HEK293 (cell line): Measurements from ENCODE around the gene HSD17B1.

Source experiments
- CTCF ChIA-PET: fragments of 350-600 bp; formaldehyde crosslinking; extraction: SDS; loops from one replicate; lab custom pipeline; 2021; ENCODE audit warnings: antibody characterized with exemption; lab: Yijun Ruan, JAX
- POLR2A ChIA-PET: fragments of 300-600 bp; formaldehyde crosslinking; extraction: SDS; loops from one replicate; lab custom pipeline; 2020; ENCODE audit warnings: antibody characterized with exemption, inconsistent platforms; lab: Yijun Ruan, JAX
- H3K27ac ChIP-seq: fragments of 200-500 bp; sonication (Bioruptor generic); 2 replicates; pipeline ENCODE4 v1.5.1; 2014; ENCODE audit warnings: low read depth, low read length, control low read depth, inconsistent platforms; ENCODE audit errors: extremely low read depth
- H3K36me3 ChIP-seq, 2 experiments: fragments of 200-500 bp in 1 of 2; sonication (Bioruptor generic) in 1 of 2; 1 replicate in 1 of 2; 2 replicates in 1 of 2; pipeline ENCODE4 v1.5.1; 2014 to 2017; ENCODE audit warnings: inconsistent platforms in 2 of 2, low read length in 2 of 2; ENCODE audit not compliant: control insufficient read depth in 2 of 2, insufficient read depth in 1 of 2
- H3K4me1 ChIP-seq: fragments of 200-500 bp; sonication (Bioruptor generic); 2 replicates; pipeline ENCODE4 v1.5.1; 2014; ENCODE audit warnings: mild to moderate bottlenecking, low read length, inconsistent platforms; ENCODE audit not compliant: control insufficient read depth, insufficient read depth
- H3K4me3 ChIP-seq: 2 replicates; pipeline ENCODE4 v1.5.1; 2011; ENCODE audit warnings: low read depth, mild to moderate bottlenecking, control low read depth, low read length, moderate library complexity
- H3K9me3 ChIP-seq: fragments of 200-500 bp; sonication (Bioruptor generic); 2 replicates; pipeline ENCODE4 v1.5.1; 2014; ENCODE audit warnings: low read depth, low read length, inconsistent platforms; ENCODE audit not compliant: control insufficient read depth, insufficient read depth
- GLIS1 ChIP-seq: fragments of 450-650 bp; formaldehyde crosslinking; IDR thresholded peaks from 2 replicates; pipeline ENCODE4 v1.5.1; 2016; ENCODE audit warnings: missing biosample characterization, missing genetic modification characterization
- SETDB1 ChIP-seq: IDR thresholded peaks from one replicate; pipeline ENCODE4 v1.6.1; 2017; ENCODE audit warnings: mild to moderate bottlenecking, low read length, moderate library complexity, mixed read lengths; ENCODE audit not compliant: insufficient read length
- ZEB2 ChIP-seq: fragments of 450-650 bp; formaldehyde crosslinking; IDR thresholded peaks from 2 replicates; pipeline ENCODE4 v1.5.1; 2016; ENCODE audit warnings: missing biosample characterization, missing genetic modification characterization
- ZFHX2 ChIP-seq: fragments of 450-650 bp; formaldehyde crosslinking; conservative IDR thresholded peaks from 2 replicates; pipeline ENCODE4 v1.5.1; 2016; ENCODE audit warnings: missing biosample characterization, missing genetic modification characterization
- ZFP69B ChIP-seq: fragments of 450-650 bp; formaldehyde crosslinking; IDR thresholded peaks from 2 replicates; pipeline ENCODE4 v1.5.1; 2016; ENCODE audit warnings: missing biosample characterization, missing genetic modification characterization
- ZNF341 ChIP-seq: fragments of 450-650 bp; formaldehyde crosslinking; IDR thresholded peaks from 2 replicates; pipeline ENCODE4; 2016; ENCODE audit warnings: low read depth, missing biosample characterization, missing genetic modification characterization
- ZNF585B ChIP-seq: fragments of 450-650 bp; formaldehyde crosslinking; IDR thresholded peaks from 2 replicates; pipeline ENCODE4 v1.5.1; 2016; ENCODE audit warnings: missing biosample characterization, missing genetic modification characterization
- ZNF600 ChIP-seq: fragments of 450-650 bp; formaldehyde crosslinking; IDR thresholded peaks from 2 replicates; pipeline ENCODE4 v1.5.1; 2016; ENCODE audit warnings: missing biosample characterization, missing genetic modification characterization
- TF ChIP-seq, protein P1 (sequence below): fragments of 450-650 bp; formaldehyde crosslinking; IDR thresholded peaks from 2 replicates; pipeline ENCODE4 v1.5.1; 2016; ENCODE audit warnings: missing biosample characterization, missing genetic modification characterization
- TF ChIP-seq, protein P2 (sequence below): fragments of 450-650 bp; formaldehyde crosslinking; IDR thresholded peaks from 2 replicates; pipeline ENCODE4 v1.5.1; 2016; ENCODE audit warnings: missing biosample characterization, missing genetic modification characterization
- TF ChIP-seq, protein P3 (sequence below): fragments of 450-650 bp; formaldehyde crosslinking; IDR thresholded peaks from 2 replicates; pipeline ENCODE4 v1.5.1; 2016; ENCODE audit warnings: missing biosample characterization, missing genetic modification characterization
- TF ChIP-seq, protein P4 (sequence below): fragments of 450-650 bp; formaldehyde crosslinking; IDR thresholded peaks from 2 replicates; pipeline ENCODE4 v1.5.1; 2016; ENCODE audit warnings: missing biosample characterization, missing genetic modification characterization
- TF ChIP-seq, protein P5 (sequence below): fragments of 450-650 bp; formaldehyde crosslinking; IDR thresholded peaks from 2 replicates; pipeline ENCODE4 v1.5.1; 2016; ENCODE audit warnings: missing biosample characterization, missing genetic modification characterization

HSD17B1 gene

DNA sequence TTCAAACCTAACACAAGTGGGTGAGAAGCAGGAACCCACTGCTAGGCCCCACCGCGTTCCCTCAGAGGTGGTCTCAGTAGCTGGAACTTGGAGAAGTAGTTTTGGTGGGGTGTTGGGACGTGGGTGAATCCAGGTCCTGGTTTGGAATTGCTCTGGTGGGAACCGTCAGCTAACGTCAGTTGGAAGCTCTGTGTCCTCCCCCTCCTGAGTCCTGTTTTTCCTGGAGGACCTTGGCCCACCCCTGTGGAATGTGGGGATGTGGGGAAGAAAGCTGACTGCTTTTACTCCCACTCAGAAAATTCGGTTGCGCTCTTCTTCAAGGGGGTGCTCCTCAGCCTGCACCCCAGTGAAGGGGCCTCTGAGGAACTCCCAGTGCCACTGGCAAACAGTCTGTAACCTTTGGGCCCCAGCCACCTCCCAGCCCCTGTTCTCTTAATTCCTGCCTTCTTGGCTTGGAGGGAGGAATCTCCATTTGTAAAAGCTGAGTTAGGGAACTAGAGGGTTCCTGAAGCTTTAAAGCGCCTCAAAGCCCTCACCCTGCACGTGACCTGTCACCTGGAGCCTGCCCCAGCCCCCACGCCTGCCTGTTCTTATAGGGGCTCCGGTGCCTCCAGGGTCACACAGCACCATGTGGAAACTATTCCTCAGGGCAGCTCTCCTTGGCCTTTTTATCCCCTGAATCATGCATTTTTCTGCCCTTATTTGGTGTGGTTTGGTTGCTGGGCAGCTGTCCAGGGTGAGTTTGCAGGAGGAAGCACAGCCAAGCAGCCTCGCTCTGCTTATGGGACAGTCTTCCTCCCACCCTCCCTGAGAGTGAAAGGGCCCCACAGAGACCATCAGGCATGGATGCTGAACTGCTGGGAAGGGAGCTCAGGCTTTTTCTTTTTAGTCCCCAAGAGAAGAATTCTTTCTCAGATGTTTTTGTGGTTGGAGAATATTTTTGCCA, 32.9 kb upstream of the HSD17B1 start:
- TF ChIP-seq ZNF341 (peak; percentile 58), ZNF585B (tag by site-specific recombination) (peak; percentile 40; the same call in 1 of the 2 replicates), ZNF600 (tag by site-specific recombination) (peak; percentile 54; the same call in 1 of the 2 replicates), ZFHX2 (tag by site-specific recombination) (peak; percentile 35; the same call in 1 of the 2 replicates), SETDB1 (no peak), ZEB2 (no peak), ZFP69B (tag by site-specific recombination) (peak; percentile 77), GLIS1 (tag by site-specific recombination) (peak; percentile 30; the same call in 1 of the 2 replicates)
- TF ChIP-seq, protein P1, sequence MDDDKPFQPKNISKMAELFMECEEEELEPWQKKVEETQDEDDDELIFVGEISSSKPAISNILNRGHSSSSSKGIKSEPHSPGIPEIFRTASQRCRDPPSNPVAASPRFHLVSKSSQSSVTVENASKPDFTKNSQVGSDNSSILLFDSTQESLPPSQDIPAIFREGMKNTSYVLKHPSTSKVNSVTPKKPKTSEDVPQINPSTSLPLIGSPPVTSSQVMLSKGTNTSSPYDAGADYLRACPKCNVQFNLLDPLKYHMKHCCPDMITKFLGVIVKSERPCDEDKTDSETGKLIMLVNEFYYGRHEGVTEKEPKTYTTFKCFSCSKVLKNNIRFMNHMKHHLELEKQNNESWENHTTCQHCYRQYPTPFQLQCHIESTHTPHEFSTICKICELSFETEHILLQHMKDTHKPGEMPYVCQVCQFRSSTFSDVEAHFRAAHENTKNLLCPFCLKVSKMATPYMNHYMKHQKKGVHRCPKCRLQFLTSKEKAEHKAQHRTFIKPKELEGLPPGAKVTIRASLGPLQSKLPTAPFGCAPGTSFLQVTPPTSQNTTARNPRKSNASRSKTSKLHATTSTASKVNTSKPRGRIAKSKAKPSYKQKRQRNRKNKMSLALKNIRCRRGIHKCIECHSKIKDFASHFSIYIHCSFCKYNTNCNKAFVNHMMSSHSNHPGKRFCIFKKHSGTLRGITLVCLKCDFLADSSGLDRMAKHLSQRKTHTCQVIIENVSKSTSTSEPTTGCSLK, result no peak
- TF ChIP-seq, protein P2, sequence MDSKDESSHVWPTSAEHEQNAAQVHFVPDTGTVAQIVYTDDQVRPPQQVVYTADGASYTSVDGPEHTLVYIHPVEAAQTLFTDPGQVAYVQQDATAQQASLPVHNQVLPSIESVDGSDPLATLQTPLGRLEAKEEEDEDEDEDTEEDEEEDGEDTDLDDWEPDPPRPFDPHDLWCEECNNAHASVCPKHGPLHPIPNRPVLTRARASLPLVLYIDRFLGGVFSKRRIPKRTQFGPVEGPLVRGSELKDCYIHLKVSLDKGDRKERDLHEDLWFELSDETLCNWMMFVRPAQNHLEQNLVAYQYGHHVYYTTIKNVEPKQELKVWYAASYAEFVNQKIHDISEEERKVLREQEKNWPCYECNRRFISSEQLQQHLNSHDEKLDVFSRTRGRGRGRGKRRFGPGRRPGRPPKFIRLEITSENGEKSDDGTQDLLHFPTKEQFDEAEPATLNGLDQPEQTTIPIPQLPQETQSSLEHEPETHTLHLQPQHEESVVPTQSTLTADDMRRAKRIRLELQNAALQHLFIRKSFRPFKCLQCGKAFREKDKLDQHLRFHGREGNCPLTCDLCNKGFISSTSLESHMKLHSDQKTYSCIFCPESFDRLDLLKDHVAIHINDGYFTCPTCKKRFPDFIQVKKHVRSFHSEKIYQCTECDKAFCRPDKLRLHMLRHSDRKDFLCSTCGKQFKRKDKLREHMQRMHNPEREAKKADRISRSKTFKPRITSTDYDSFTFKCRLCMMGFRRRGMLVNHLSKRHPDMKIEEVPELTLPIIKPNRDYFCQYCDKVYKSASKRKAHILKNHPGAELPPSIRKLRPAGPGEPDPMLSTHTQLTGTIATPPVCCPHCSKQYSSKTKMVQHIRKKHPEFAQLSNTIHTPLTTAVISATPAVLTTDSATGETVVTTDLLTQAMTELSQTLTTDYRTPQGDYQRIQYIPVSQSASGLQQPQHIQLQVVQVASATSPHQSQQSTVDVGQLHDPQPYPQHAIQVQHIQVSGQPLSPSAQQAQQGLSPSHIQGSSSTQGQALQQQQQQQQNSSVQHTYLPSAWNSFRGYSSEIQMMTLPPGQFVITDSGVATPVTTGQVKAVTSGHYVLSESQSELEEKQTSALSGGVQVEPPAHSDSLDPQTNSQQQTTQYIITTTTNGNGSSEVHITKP (tag by site-specific recombination), result peak; percentile 38; the same call in 1 of the 2 replicates
- TF ChIP-seq, protein P3, sequence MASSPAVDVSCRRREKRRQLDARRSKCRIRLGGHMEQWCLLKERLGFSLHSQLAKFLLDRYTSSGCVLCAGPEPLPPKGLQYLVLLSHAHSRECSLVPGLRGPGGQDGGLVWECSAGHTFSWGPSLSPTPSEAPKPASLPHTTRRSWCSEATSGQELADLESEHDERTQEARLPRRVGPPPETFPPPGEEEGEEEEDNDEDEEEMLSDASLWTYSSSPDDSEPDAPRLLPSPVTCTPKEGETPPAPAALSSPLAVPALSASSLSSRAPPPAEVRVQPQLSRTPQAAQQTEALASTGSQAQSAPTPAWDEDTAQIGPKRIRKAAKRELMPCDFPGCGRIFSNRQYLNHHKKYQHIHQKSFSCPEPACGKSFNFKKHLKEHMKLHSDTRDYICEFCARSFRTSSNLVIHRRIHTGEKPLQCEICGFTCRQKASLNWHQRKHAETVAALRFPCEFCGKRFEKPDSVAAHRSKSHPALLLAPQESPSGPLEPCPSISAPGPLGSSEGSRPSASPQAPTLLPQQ (tag by site-specific recombination), result peak; percentile 81
- TF ChIP-seq, protein P4, sequence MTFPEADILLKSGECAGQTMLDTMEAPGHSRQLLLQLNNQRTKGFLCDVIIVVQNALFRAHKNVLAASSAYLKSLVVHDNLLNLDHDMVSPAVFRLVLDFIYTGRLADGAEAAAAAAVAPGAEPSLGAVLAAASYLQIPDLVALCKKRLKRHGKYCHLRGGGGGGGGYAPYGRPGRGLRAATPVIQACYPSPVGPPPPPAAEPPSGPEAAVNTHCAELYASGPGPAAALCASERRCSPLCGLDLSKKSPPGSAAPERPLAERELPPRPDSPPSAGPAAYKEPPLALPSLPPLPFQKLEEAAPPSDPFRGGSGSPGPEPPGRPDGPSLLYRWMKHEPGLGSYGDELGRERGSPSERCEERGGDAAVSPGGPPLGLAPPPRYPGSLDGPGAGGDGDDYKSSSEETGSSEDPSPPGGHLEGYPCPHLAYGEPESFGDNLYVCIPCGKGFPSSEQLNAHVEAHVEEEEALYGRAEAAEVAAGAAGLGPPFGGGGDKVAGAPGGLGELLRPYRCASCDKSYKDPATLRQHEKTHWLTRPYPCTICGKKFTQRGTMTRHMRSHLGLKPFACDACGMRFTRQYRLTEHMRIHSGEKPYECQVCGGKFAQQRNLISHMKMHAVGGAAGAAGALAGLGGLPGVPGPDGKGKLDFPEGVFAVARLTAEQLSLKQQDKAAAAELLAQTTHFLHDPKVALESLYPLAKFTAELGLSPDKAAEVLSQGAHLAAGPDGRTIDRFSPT (tag by site-specific recombination), result no peak
- TF ChIP-seq, protein P5, sequence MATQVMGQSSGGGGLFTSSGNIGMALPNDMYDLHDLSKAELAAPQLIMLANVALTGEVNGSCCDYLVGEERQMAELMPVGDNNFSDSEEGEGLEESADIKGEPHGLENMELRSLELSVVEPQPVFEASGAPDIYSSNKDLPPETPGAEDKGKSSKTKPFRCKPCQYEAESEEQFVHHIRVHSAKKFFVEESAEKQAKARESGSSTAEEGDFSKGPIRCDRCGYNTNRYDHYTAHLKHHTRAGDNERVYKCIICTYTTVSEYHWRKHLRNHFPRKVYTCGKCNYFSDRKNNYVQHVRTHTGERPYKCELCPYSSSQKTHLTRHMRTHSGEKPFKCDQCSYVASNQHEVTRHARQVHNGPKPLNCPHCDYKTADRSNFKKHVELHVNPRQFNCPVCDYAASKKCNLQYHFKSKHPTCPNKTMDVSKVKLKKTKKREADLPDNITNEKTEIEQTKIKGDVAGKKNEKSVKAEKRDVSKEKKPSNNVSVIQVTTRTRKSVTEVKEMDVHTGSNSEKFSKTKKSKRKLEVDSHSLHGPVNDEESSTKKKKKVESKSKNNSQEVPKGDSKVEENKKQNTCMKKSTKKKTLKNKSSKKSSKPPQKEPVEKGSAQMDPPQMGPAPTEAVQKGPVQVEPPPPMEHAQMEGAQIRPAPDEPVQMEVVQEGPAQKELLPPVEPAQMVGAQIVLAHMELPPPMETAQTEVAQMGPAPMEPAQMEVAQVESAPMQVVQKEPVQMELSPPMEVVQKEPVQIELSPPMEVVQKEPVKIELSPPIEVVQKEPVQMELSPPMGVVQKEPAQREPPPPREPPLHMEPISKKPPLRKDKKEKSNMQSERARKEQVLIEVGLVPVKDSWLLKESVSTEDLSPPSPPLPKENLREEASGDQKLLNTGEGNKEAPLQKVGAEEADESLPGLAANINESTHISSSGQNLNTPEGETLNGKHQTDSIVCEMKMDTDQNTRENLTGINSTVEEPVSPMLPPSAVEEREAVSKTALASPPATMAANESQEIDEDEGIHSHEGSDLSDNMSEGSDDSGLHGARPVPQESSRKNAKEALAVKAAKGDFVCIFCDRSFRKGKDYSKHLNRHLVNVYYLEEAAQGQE (tag by site-specific recombination), result peak; percentile 91
- peaks cover 0 to 58% of the 10 kb centered on the region in 2 experiments; a peak in 1 of 3 replicates for H3K36me3 ChIP-seq
- no peaks in the 10 kb centered on the region for H3K9me3 ChIP-seq
- peak overlapping the region; percentile 56 for H3K27ac ChIP-seq
- POLR2A ChIA-PET, result interaction anchor here (0.6 to 3.7 kb wide), 10 partner anchors 10 to 848 kb away, joined by 3 to 48 read pairs (median 4); partner anchors contain the start of genes CAVIN1, NAGLU and STAT3
- CTCF ChIA-PET, result interaction anchor here (0.6 to 4.4 kb wide), 33 partner anchors 7 to 690 kb away, joined by 3 to 66 read pairs (median 4); partner anchors contain the start of genes CAVIN1 and NAGLU
- H3K4me3 ChIP-seq, result no peak overlapping the region
- H3K4me1 ChIP-seq, result peaks cover 25% of the 10 kb centered on the region
